EL (cell line): ENCODE results near the gene C1QTNF1.

ENCODE experiments used
- DNase-seq: peaks from one replicate; pipeline ENCODE4 v3.0.0-alpha.2; 2016

The C1QTNF1 gene

GRCh38 chr17:78993241-78993956 is 30.6 kb upstream of the C1QTNF1 start:
- peak; percentile 37 for DNase-seq

GRCh38 chr17:78993981-78994671 is 29.8 kb upstream of the C1QTNF1 start:
- DNase-seq: no peak

- no peak for DNase-seq
Observed at GRCh38 chr17:78995022-78995760, 28.8 kb upstream of the C1QTNF1 start.

- DNase-seq: no peak
Observed at GRCh38 chr17:78995761-78996451, 28.1 kb upstream of the C1QTNF1 start.

GRCh38 chr17:78996781-78997201 is 27.2 kb upstream of the C1QTNF1 start:
- no peak for DNase-seq

GRCh38 chr17:78997231-78997741 is 26.7 kb upstream of the C1QTNF1 start:
- no peak for DNase-seq

GRCh38 chr17:78997881-78998280 is 26.1 kb upstream of the C1QTNF1 start:
- no peak for DNase-seq

- no peak for DNase-seq
Observed at GRCh38 chr17:78998311-78999055, 25.5 kb upstream of the C1QTNF1 start.

GRCh38 chr17:78999056-78999768 is 24.8 kb upstream of the C1QTNF1 start:
- no peak for DNase-seq

- no peak for DNase-seq
Observed at GRCh38 chr17:78999947-79000395, 24.0 kb upstream of the C1QTNF1 start.

- DNase-seq: no peak
Observed at GRCh38 chr17:79000396-79001189, 23.4 kb upstream of the C1QTNF1 start.

- no peak for DNase-seq
Observed at GRCh38 chr17:79001190-79002020, 22.6 kb upstream of the C1QTNF1 start.

GRCh38 chr17:79002291-79002690 is 21.7 kb upstream of the C1QTNF1 start:
- no peak for DNase-seq

- no peak for DNase-seq
Observed at GRCh38 chr17:79002796-79003593, 21.0 kb upstream of the C1QTNF1 start.

GRCh38 chr17:79003661-79004411 is 20.1 kb upstream of the C1QTNF1 start:
- DNase-seq: no peak

- DNase-seq: no peak
Observed at GRCh38 chr17:79005063-79005861, 18.7 kb upstream of the C1QTNF1 start.

GRCh38 chr17:79006046-79006445 is 17.9 kb upstream of the C1QTNF1 start:
- DNase-seq: no peak
